Stimulated activated memory B cell treated with anti-CD40 and anti-IgM and Interleukin-4, amounts not matched to agents 10 μg/mL and 1 μg/mL and 100 μg/mL, for 72 hours (primary cell): Measurements from ENCODE around the gene FAM9C.
A peak's percentile ranks its signal among the peaks of the same experiment; 100 is the strongest.
"Not testable (repeated sequence)": the region's sequence is repeated elsewhere in the genome, so short reads cannot be mapped to it uniquely, and the experiment has no call there.

Experiments used
- ATAC-seq: fragments of 150-1000 bp; cut with Tn5 transposase; 2 replicates; pipeline ENCODE4 v1.10.0; 2021
- H3K27ac Mint-ChIP-seq: one replicate; pipeline ENCODE4 v1.8.0; 2022; ENCODE audit warnings: mild to moderate bottlenecking, mixed read lengths
- H3K27me3 Mint-ChIP-seq: one replicate; pipeline ENCODE4 v1.8.0; 2022; ENCODE audit warnings: mixed read lengths
- H3K36me3 Mint-ChIP-seq: one replicate; pipeline ENCODE4 v1.8.0; 2022; ENCODE audit warnings: mixed read lengths
- H3K4me1 Mint-ChIP-seq: one replicate; pipeline ENCODE4 v1.8.0; 2022; ENCODE audit warnings: mixed read lengths
- H3K4me3 Mint-ChIP-seq: one replicate; pipeline ENCODE4 v1.8.0; 2022; ENCODE audit warnings: mild to moderate bottlenecking, moderate library complexity, mixed read lengths
- H3K9me3 Mint-ChIP-seq: one replicate; pipeline ENCODE4 v1.8.0; 2022; ENCODE audit warnings: mixed read lengths

Gene FAM9C

DNA sequence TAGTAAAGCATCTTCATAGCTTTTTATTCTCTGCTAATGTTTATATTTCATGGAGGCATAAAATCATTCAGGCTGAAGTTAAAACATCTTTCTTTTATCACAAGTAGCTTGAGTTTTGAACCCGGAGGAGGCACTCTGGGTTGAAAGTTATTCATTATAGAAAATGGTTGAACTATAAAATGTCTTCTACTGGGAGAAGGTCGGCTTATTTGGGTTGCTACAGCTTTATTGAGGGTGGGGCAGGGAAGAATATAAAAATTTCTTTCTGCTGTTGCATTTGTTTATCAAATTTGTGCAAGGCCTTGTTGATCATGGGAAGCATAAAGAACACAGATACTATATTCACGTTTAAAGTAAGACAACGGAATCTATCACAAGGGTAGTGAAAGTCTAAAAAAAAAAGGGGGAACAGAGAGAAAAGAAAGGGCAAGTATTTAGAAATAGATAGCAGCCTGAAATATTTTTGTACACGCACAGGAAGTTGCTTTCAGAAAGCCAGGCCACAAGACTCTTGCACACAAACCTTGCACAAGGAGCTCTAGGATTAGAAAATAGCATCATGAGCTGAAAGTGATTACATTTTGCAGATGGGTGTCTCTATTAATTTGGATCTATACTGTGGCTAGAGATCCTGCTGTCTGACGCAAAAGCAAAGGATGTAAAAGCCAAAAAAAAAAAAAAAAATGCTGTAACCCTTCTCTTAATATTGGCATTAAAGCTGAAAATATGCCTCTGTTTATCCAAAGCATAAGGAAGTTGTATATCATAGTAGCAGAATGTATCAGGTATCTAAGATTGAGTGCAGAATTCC, 37.2 kb upstream of the FAM9C start:
- peaks cover 77% of the 10 kb centered on the region for H3K4me1 Mint-ChIP-seq
- ATAC-seq, result peak; percentile 78
- H3K27me3 Mint-ChIP-seq, result no peaks in the 10 kb centered on the region
- peak overlapping the region; percentile 91 for H3K27ac Mint-ChIP-seq
- peak overlapping the region; percentile 15 for H3K4me3 Mint-ChIP-seq
- no peaks in the 10 kb centered on the region for H3K36me3 Mint-ChIP-seq
- no peaks in the 10 kb centered on the region for H3K9me3 Mint-ChIP-seq

DNA sequence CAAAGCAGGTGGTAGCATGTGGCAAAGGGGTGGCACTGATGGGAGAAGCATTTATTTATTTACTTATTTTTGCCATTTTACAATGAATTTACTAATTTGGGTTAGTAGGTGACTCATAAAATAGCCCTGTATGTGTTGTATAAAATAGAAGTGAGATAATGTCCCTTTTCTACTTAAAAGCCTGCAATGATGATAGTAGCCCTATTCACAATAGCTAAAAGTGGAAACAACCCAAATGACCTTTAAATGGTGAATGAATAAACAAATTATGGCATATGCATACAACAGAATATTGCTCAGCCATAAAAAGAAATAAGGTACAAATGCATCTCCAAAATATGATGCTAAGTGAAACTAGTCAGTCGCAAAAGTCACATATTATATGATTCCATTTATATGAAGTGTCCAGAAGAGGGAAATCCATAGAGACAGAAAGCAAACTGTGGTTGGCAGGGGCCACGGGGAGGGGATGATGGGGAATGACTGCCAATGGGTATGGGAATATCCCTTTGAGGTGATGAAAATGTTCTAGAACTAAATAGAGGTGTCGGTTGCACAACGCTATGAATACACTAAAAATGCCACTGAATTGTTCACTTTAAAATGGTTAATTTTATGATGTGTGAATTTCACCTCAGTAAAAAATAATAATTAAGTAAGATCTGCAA, 35.8 kb upstream of the FAM9C start:
- no peak overlapping the region for H3K4me3 Mint-ChIP-seq
- no peaks in the 10 kb centered on the region for H3K27me3 Mint-ChIP-seq
- H3K27ac Mint-ChIP-seq, result peak overlapping the region; percentile 91
- H3K9me3 Mint-ChIP-seq, result no peaks in the 10 kb centered on the region
- H3K4me1 Mint-ChIP-seq, result peaks cover 71% of the 10 kb centered on the region
- ATAC-seq, result peak; percentile 57
- no peaks in the 10 kb centered on the region for H3K36me3 Mint-ChIP-seq

DNA sequence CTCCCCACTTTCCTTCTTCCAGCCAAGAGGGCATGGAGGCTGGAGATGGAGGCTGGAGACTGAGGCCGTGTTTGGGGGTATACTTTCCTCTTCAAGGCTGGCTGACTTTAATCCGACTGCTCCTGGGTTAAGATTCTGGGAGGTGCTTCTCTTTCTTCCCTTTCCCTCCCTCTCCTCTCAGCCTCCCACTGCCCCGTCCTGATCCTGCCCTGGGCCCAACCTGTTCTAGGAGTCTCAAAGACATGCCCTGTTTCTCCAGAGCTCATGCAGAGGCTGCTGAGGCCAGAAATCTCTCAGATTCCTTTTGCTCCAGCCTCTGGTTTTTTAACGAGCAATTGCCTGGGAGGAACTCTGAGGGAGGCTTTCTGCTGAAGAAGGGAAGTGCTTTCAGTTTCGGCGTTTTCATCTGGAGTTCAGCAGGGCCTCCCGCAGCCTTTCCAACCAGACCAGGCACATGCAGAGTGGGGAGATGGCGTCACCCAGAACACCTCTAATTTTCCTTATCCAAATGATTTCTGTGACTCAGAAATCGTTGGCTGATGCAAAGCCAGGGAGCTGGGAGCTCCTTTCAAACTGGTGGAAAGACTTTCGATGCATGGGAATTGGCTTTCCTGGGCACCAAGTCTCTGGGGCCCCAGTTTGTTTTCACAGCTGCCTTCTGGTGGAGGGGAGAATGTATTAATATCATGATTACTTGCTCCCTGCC, 34.5 kb upstream of the FAM9C start:
- no peak for ATAC-seq
- H3K27ac Mint-ChIP-seq, result peak overlapping the region; percentile 91
- no peaks in the 10 kb centered on the region for H3K27me3 Mint-ChIP-seq
- H3K4me3 Mint-ChIP-seq, result peak overlapping the region; percentile 30
- H3K9me3 Mint-ChIP-seq, result no peaks in the 10 kb centered on the region
- peaks cover 73% of the 10 kb centered on the region for H3K4me1 Mint-ChIP-seq
- no peaks in the 10 kb centered on the region for H3K36me3 Mint-ChIP-seq

DNA sequence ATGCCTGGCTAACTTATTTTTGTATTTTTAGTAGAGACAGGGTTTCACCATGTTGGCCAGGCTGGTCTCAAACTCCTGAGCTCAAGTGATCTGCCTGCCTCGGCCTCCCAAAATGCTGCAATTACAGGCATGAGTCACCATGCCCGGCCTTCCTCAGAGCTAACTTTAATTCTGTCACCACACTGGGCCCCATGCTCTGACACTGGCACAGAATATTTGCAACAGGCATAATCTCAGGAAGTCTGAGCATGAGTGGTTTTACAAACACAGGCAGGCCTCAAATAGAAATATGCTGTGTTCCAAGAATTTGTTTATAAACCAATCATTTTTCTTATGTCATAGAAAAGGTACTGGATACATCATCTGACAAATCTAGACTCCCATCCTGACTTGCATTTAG, 32.7 kb upstream of the FAM9C start:
- no peaks in the 10 kb centered on the region for H3K27me3 Mint-ChIP-seq
- no peak for ATAC-seq
- no peak overlapping the region for H3K4me3 Mint-ChIP-seq
- H3K27ac Mint-ChIP-seq, result peak overlapping the region; percentile 91
- no peaks in the 10 kb centered on the region for H3K36me3 Mint-ChIP-seq
- peaks cover 57% of the 10 kb centered on the region for H3K4me1 Mint-ChIP-seq
- H3K9me3 Mint-ChIP-seq, result no peaks in the 10 kb centered on the region

DNA sequence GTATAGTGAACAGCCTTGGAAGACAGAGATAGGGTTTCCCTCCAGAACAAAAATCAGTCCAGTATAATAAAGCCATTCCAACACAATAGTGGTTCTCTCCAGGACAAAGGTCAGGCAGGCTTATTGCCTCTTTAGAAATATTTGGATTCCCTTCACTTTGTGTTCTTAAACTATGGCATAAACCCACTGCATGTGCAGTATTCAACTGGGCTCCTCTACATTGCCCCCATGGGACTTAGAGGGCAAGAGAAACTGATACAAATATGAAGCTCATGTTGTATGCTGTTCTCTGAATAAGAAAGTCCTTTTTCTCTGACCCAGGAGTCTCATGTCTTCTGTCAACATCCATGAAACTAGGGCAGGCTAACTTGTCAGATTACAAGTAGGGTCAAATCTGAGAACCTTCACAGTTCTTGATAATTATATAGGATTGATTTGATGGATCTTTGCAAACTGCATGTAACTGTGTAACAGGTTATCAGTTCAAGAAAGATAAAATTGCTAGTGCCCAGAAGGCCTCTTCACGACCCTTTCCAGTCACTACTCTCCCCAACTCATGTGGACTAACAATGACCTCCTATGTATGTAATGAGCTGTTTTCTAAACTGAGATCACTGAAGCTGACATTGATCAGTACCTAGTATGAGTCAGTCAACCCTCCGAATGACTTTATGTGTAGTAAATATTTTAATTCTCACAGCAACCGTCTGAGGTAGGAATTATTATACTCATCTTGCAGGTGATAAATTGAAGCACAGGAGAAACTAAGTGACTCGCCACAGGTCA, 31.9 kb upstream of the FAM9C start:
- H3K36me3 Mint-ChIP-seq, result no peaks in the 10 kb centered on the region
- peaks cover 49% of the 10 kb centered on the region for H3K4me1 Mint-ChIP-seq
- ATAC-seq, result peak; percentile 73
- no peaks in the 10 kb centered on the region for H3K9me3 Mint-ChIP-seq
- H3K27me3 Mint-ChIP-seq, result no peaks in the 10 kb centered on the region
- peak overlapping the region; percentile 91 for H3K27ac Mint-ChIP-seq
- no peak overlapping the region for H3K4me3 Mint-ChIP-seq

DNA sequence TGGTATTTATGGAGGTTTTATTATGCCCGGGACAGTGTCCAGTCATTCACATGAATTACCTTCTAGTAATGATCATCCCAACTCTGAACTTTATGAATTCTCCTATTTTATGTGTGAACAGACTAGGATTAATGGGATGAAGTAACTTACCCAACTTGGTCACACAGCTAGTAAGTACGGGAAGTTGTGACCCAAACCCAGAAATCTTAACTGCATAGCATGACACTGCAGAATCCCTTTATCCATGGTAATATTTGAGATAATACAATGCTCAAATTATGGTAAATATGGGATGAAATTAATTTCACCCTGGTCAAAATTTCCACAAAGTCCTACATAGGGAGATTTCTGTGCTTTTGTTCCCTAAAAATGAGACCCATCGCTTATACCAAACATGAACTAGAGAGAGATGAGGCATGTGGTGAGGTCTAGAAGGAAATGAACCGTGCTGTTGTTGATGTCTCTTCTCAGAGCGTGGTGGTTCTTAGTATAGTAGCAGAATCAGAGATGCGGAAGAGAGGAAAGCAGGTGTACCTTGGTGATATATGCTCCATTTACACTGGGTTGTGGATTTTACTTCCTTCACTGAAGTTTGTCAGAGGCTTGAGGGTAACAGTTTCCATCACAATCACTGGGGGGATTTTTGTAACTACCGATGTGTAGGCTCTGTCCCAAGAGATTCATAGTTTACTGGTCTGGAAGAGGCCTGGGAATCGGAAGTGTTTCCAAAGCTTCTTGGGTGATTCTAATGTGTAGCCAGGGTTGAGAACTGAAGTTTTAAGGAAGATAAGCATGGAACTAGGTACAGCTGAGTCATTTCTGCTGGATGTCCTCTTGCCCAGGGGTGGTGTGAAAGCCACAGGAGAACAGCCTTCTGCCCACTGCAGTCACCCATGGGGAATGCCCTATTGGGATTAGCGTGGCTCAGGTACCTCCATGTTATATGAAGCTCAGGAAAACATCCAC, 30.2 kb upstream of the FAM9C start:
- ATAC-seq, result peak; percentile 98
- Mint-ChIP-seq H3K27ac (peak overlapping the region; percentile 91), H3K4me3 (peak overlapping the region; percentile 28), H3K36me3 (no peaks in the 10 kb centered on the region), H3K27me3 (no peaks in the 10 kb centered on the region), H3K9me3 (no peaks in the 10 kb centered on the region), H3K4me1 (peaks cover 33% of the 10 kb centered on the region)

DNA sequence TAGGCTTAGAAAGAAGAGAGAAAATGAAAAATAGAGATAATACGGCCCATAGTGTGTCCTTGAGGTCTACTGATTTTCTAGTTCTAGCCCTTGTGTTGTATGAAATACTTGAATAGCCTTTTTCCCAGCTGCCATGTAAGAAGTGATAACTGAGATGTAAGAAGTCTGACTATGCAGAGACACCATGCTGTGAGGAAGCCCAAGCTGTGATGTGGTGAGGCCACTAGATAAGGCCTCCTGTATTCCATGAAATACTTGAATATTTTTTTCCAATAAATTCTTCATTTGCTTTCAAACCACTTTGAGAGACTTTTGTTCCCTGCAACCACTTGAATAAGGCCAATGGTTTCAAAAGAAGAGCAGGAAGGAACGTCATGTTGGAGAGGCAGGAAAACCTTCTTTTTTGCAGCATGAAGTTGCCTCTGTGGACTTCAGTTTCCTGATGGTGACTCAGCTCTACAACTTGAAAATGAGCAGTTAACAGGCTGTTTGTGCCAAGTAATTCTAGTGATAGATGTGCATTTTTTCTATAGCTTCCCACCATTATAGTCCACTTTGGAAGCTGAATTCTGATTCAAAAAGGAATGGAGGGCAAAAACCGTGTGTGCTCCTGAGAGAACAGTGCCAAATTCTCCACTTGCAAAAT, 25.5 kb upstream of the FAM9C start:
- Mint-ChIP-seq H3K9me3 (peaks cover 3% of the 10 kb centered on the region), H3K27ac (no peak overlapping the region), H3K4me3 (no peak overlapping the region), H3K27me3 (no peaks in the 10 kb centered on the region), H3K36me3 (peaks cover 6% of the 10 kb centered on the region), H3K4me1 (peaks cover 15% of the 10 kb centered on the region)
- no peak for ATAC-seq

DNA sequence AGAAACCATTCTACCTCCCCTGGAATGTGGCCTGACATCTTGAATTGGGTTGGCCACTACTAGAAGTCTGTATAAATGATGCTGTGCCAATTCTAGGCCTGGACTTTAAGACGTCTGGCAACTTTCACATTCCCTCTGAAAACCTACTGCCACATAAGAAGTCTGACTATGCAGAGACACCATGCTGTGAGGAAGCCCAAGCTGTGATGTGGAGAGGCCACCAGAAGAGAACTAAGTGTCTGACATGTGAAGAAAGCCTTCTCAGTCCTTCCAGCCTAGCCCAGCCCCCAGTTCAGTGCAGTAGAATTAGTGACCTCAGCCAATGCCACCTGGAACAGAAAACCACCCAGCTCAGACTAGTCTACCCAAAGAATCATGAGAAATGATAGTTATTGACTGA, 24.2 kb upstream of the FAM9C start:
- peaks cover 6% of the 10 kb centered on the region for H3K36me3 Mint-ChIP-seq
- ATAC-seq, result no peak
- peaks cover 3% of the 10 kb centered on the region for H3K9me3 Mint-ChIP-seq
- peaks cover 8% of the 10 kb centered on the region for H3K4me1 Mint-ChIP-seq
- H3K27me3 Mint-ChIP-seq, result no peaks in the 10 kb centered on the region
- no peak overlapping the region for H3K4me3 Mint-ChIP-seq
- H3K27ac Mint-ChIP-seq, result peak overlapping the region; percentile 61

DNA sequence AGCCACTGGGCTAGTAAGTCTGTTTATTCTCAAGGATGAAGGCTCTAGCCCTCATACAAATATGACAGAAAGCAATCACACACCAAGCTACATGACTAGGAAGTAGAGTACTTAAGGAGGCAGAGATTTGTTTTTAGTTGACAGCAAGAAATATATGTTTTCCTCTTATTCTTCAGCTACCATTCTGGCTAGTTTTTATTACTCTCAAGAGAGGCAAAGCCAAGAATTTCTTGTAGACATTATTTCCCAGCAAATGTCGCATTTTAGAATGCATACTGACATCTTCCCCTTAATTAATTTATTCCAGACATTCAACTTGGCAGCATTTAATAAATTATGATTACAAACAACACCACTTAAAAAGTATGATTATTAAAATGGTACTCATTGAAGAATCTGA, 23.4 kb upstream of the FAM9C start:
- H3K9me3 Mint-ChIP-seq, result peaks cover 7% of the 10 kb centered on the region
- no peak overlapping the region for H3K4me3 Mint-ChIP-seq
- H3K4me1 Mint-ChIP-seq, result peaks cover 8% of the 10 kb centered on the region
- H3K27ac Mint-ChIP-seq, result no peak overlapping the region
- no peak for ATAC-seq
- no peaks in the 10 kb centered on the region for H3K27me3 Mint-ChIP-seq
- H3K36me3 Mint-ChIP-seq, result peaks cover 11% of the 10 kb centered on the region

DNA sequence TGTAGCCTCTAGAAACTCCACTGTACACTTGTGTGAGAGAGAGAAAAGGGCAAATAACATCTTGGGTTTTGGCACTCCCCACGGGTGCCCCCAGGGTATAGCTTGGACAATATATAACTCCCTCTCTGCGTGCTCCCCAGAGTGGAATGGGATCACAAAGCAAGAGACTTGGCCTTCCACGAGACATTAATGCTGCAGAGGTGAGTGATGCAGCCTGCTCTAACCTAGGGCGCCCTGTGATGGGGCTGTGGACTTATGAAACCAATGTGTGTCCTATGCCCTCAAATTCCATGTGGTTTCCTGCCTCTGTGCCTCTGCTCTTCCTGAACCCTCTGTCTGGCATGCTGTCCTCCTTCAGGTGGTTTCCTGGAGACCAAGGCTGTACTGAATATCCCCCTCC, 22.0 kb upstream of the FAM9C start:
- H3K36me3 Mint-ChIP-seq, result peaks cover 13% of the 10 kb centered on the region
- peaks cover 8% of the 10 kb centered on the region for H3K9me3 Mint-ChIP-seq
- H3K27ac Mint-ChIP-seq, result peak overlapping the region; percentile 49
- ATAC-seq, result no peak
- no peak overlapping the region for H3K4me3 Mint-ChIP-seq
- no peaks in the 10 kb centered on the region for H3K27me3 Mint-ChIP-seq
- peaks cover 8% of the 10 kb centered on the region for H3K4me1 Mint-ChIP-seq

DNA sequence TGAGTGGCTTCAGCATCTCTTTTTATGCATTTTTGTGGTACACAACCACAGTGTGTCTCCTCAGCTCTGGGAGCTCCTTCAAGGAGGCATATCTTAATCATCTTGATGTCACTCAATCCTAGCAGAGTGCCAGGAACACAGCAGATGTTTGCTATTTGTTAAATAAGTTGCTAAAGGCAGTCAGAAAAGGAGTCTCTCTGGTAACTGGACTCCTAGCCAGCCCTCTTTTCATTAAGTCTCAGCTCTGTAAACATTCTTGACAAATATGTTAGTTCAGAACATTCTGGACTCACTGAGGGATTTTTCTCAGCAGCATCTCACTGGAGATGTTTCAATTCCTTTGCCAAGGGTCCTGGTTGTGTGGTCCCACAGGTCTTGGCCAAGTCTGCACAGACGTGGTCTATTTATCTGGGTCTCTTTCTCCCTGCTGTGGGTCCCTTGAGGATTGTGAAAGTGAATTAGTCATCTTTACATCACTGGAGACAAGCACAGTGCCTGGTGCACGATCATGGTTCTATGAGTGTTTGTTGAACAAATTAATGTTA, 20.3 kb upstream of the FAM9C start:
- no peak overlapping the region for H3K4me3 Mint-ChIP-seq
- H3K9me3 Mint-ChIP-seq, result peaks cover 12% of the 10 kb centered on the region
- ATAC-seq, result no peak
- H3K4me1 Mint-ChIP-seq, result peaks cover 14% of the 10 kb centered on the region
- H3K36me3 Mint-ChIP-seq, result peaks cover 13% of the 10 kb centered on the region
- H3K27ac Mint-ChIP-seq, result no peak overlapping the region
- H3K27me3 Mint-ChIP-seq, result no peaks in the 10 kb centered on the region

DNA sequence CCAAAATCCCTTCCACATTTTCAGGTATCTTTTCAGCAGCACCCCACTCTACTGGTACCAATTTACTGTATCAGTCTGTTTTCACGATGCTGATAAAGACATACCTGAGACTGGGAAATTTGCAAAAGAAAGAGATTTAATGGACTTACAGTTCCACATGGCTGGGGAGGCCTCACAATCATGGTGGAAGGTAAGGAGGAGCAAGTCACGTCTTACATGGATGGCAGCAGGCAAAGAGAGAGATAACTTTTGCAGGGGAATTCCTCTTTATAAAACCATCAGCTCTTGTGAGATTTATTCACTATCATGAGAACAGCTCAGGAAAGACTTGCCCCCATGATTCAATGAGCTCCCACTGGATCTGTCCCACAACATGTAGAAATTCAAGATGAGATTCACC, 18.7 kb upstream of the FAM9C start:
- H3K4me1 Mint-ChIP-seq, result peaks cover 17% of the 10 kb centered on the region
- H3K36me3 Mint-ChIP-seq, H3K27ac Mint-ChIP-seq, H3K4me3 Mint-ChIP-seq, H3K27me3 Mint-ChIP-seq, H3K9me3 Mint-ChIP-seq, ATAC-seq: not testable (repeated sequence)

DNA sequence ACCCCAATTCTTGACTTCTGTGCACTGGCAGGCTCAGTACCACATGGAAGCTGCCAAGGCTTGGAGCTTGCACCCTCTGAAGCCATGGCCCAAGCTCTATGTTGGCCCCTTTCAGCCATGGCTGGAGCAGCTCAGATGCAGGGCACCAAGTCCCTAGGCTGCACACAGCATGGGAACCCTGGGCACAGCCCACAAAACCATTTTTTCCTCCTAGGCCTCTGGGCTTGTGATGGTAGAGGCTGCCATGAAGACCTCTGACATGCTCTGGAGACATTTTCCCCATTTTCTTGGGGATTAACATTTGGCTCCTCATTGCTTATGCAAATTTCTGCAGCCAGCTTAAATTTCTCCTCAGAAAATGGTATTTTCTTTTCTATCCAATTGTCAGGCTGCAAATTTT, 17.9 kb upstream of the FAM9C start:
- peaks cover 17% of the 10 kb centered on the region for H3K4me1 Mint-ChIP-seq
- not testable (repeated sequence) for H3K9me3 Mint-ChIP-seq, H3K4me3 Mint-ChIP-seq, H3K27ac Mint-ChIP-seq, H3K27me3 Mint-ChIP-seq, ATAC-seq, H3K36me3 Mint-ChIP-seq
